Fibroblast of pulmonary artery (primary cell): Measurements from ENCODE around the gene PFN4.

Experiments
- DNase-seq: peaks from one replicate; pipeline ENCODE4 v3.0.0-alpha.2; 2010; ENCODE audit warnings: low read depth
- H3K4me3 ChIP-seq: replicated peaks from 2 replicates; pipeline ENCODE4 v1.5.1; 2011; ENCODE audit warnings: low read depth, mild to moderate bottlenecking, control low read depth, low read length, moderate library complexity
- CTCF ChIP-seq: IDR thresholded peaks from 2 replicates; pipeline ENCODE4 v1.5.1; 2011; ENCODE audit warnings: mild to moderate bottlenecking, control low read depth, low read length, inconsistent platforms; ENCODE audit errors: missing control alignments

PFN4 gene

DNA sequence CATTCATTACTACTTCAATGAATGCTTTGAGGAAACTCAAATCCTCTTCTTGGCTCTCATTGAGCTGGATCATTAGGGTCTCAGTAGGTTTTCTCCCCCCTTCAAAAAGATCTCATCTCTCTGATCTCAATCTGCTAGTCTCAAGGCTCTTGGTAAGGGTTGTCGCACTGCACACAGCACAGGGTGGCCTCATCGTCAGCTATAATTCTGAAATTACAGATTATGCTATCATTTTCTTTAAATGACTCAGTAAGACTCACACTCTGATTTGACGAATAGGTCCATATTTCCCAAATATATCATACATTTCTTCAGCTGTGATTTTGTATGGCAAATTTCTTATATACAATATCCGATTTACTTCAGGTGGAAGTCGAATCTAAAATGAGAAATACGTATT lies 49.3 kb downstream of the PFN4 start:
- TF ChIP-seq CTCF = no peak
- DNase-seq = no peak
- H3K4me3 ChIP-seq = no peak overlapping the region

DNA sequence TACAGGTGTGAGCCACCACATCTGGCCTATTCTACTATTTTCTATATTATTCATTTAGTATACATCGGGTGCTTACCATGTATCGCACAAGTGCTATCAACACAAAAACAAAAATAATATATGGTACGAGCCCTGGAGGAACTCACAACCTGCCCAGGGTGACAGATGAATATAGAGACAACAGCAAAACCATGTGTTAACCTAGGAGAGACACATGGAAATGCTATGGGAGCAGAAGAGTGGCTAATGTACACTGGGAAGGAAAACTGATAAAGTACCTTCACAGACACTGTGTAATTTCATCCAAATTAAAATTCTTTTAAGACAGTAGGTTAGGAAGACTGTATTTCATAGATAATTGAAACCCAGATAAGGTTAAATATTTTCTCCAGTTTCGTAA lies 50.9 kb downstream of the PFN4 start:
- no peak for DNase-seq
- TF ChIP-seq CTCF = no peak

GRCh38 chr2:24065341-24065740 lies 57.8 kb downstream of the PFN4 start:
- no peak overlapping the region for H3K4me3 ChIP-seq
- no peak for TF ChIP-seq CTCF
- DNase-seq = no peak

More for the DNA sequence above, 50.9 kb downstream of the PFN4 start:
- H3K4me3 ChIP-seq = no peak overlapping the region
